HG03066 (cell line): ENCODE data around the gene ZBTB11.
"Not testable (repeated sequence)": the region's sequence is repeated elsewhere in the genome, so short reads cannot be mapped to it uniquely, and the experiment has no call there.

Source experiments
- ATAC-seq: cut with Tn5 transposase; IDR thresholded peaks from one replicate; pipeline ENCODE4 v1.9.1; 2021; ENCODE audit warnings: low read depth; ENCODE audit not compliant: unreplicated experiment

Gene ZBTB11

GRCh38 chr3:101676765-101677435 is at the start of gene ZBTB11:
TSS of gene ZBTB11 (minus strand) at chr3:101677132. CDS start at chr3:101676914, 218 bp downstream.
- ATAC-seq = peak; percentile 78

- no peak for ATAC-seq
Measured at GRCh38 chr3:101725890-101726275, 49.0 kb upstream of the ZBTB11 start.

- peak; percentile 17 for ATAC-seq
Measured at GRCh38 chr3:101725194-101725889, 48.4 kb upstream of the ZBTB11 start.

GRCh38 chr3:101724329-101725193 is 47.6 kb upstream of the ZBTB11 start, which contains the start of gene CEP97:
TSS of gene CEP97 (plus strand) at chr3:101724614. CDS start at chr3:101724677, 63 bp downstream.
- ATAC-seq = peak; percentile 87

- peak; percentile 53 for ATAC-seq
Measured at GRCh38 chr3:101722394-101723173, 45.7 kb upstream of the ZBTB11 start.

- no peak for ATAC-seq
Measured at GRCh38 chr3:101720851-101721840, 44.2 kb upstream of the ZBTB11 start.

GRCh38 chr3:101719604-101720185 is 42.8 kb upstream of the ZBTB11 start:
- ATAC-seq = no peak

- ATAC-seq = no peak
Measured at GRCh38 chr3:101718455-101718854, 41.5 kb upstream of the ZBTB11 start.

GRCh38 chr3:101709126-101709525 is 32.2 kb upstream of the ZBTB11 start:
- no peak for ATAC-seq

- not testable (repeated sequence) for ATAC-seq
Measured at GRCh38 chr3:101704639-101705038, 27.7 kb upstream of the ZBTB11 start.

GRCh38 chr3:101703169-101703568 is 26.2 kb upstream of the ZBTB11 start:
- ATAC-seq = no peak

- no peak for ATAC-seq
Measured at GRCh38 chr3:101702726-101703125, 25.8 kb upstream of the ZBTB11 start.

- no peak for ATAC-seq
Measured at GRCh38 chr3:101701696-101702634, 25.0 kb upstream of the ZBTB11 start.

- ATAC-seq = no peak
Measured at GRCh38 chr3:101695779-101696372, 18.9 kb upstream of the ZBTB11 start.

GRCh38 chr3:101694836-101695235 is 17.9 kb upstream of the ZBTB11 start:
- ATAC-seq = not testable (repeated sequence)

GRCh38 chr3:101693540-101693939 is 16.6 kb upstream of the ZBTB11 start:
- peak; percentile 52 for ATAC-seq
